ENCODE measurements around the gene HTATIP2. TPM values are rescaled to one million over a fixed set of nuclear protein-coding genes. Genes with fewer than 3 reads are reported as not detected.

Gene HTATIP2
- 10 to 100 TPM; 20.7 to 30.1 TPM for total RNA-seq
- 10 to 100 TPM; 47.8 to 64.2 TPM for polyA plus RNA-seq
- long read RNA-seq, donor 1, transcript HTATIP2-203 (6 exons, 967 nt) = minor isoform, 5 of 135 reads
- long read RNA-seq, donor 1, transcript HTATIP2-202 (6 exons, 886 nt) = minor isoform, 5 of 135 reads
- long read RNA-seq, donor 1, transcript HTATIP2-201 (6 exons, 1,477 nt) = major isoform, 97 of 135 reads
- long read RNA-seq, donor 1, transcript HTATIP2-204 (5 exons, 1,748 nt) = minor isoform, 21 of 135 reads
- long read RNA-seq, donor 1, partial matches to known transcripts = 1 of 135 reads
- long read RNA-seq, donor 1, other reads (novel, unspliced or antisense) = 6 of 135 reads
- long read RNA-seq, donor 2, transcript HTATIP2-201 (6 exons, 1,477 nt) = major isoform, 14 of 26 reads
- long read RNA-seq, donor 2, partial matches to known transcripts = 1 of 26 reads
- long read RNA-seq, donor 2, other reads (novel, unspliced or antisense) = 3 of 26 reads

DNA sequence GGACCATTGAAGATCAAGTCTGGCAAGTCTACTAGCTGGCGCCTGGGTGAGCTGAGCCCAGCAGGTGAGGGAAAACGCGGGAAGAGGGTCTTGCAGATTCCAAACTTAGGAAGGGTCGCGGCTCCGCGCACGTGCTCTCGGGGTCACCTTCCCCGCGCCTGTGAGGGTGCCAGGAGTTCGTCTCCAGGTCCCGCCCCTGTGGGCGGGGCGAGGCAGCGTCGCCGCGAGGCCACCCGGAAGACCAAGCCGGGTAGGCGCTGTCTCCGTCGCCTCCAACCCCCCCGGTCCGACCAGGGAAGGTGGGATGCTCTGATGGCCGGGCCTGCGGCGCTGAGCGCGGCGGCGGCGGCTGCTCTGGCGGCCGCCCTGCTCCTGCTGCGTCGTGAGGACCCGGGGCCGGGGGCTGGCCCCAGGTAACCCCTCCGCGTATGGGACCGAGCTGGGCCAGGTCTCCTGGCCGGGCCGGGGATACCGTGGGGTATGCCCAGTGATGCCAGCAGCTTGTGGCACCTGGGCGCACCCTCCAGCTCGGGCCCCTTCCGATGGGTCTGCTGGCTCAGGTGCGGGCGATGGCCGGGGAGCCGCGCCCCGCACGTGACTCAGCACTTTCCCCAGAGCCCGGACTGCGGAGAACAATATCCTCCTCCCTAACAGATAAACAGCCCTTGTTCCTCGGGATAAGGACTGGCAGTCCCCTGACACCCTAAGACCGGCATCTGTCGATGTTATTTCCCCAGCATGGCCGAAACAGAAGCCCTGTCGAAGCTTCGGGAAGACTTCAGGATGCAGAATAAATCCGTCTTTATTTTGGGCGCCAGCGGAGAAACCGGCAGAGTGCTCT is at the start of gene HTATIP2:
Gene HTATIP2 (plus strand): TSS at position 215 of the 841 bp plus-strand sequence. CDS start 524 bp downstream, at position 739.
- peaks cover 1 to 5% of the 10 kb centered on the region in 2 donors for H3K4me1 ChIP-seq (ENCODE audit: control insufficient read depth in 1 of 2, insufficient read depth in 2 of 2, low read length in 2 of 2)

GRCh38 chr11:20315800-20316199 is 47.7 kb upstream of the HTATIP2 start:
- ATAC-seq (ENCODE audit: low FRiP score) (no peak), DNase-seq (no peak)
- Histone ChIP-seq H3K36me3 (ENCODE audit: control insufficient read depth in 1 of 2, insufficient read depth in 2 of 2, low read length in 1 of 2) (no peaks in the 10 kb centered on the region), H3K4me3 (ENCODE audit: low read length in 2 of 2) (no peak overlapping the region), H3K27ac (ENCODE audit: low read depth in 1 of 2, low read length in 2 of 2) (no peak overlapping the region), H3K4me1 (ENCODE audit: control insufficient read depth in 1 of 2, insufficient read depth in 2 of 2, low read length in 2 of 2) (no peaks in the 10 kb centered on the region), H3K9me3 (ENCODE audit: control insufficient read depth, low read length) (no peaks in the 10 kb centered on the region), H3K27me3 (ENCODE audit: control insufficient read depth in 1 of 2, insufficient read depth in 2 of 2, low read length in 1 of 2) (no peaks in the 10 kb centered on the region)
- WGBS, 2 donors = 27 to 30% methylated on average over 1 of the region's 1 CpG
- intact Hi-C loops (cut with DNase I) = no loop called here

More for the DNA sequence above, at the start of gene HTATIP2:
- Histone ChIP-seq H3K27ac (ENCODE audit: low read depth in 1 of 2, low read length in 2 of 2) (peak within 1 kb of the TSS in 1 of 2 donors; percentile 70), H3K36me3 (ENCODE audit: control insufficient read depth in 1 of 2, insufficient read depth in 2 of 2, low read length in 1 of 2) (no peaks in the 10 kb centered on the region), H3K9me3 (ENCODE audit: control insufficient read depth, low read length) (no peaks in the 10 kb centered on the region), H3K4me3 (ENCODE audit: low read length in 2 of 2) (peak within 1 kb of the TSS; percentile 87 to 90), H3K27me3 (ENCODE audit: control insufficient read depth in 1 of 2, insufficient read depth in 2 of 2, low read length in 1 of 2) (no peaks in the 10 kb centered on the region)
- DNase-seq (peak; percentile 82 to 91), ATAC-seq (ENCODE audit: low FRiP score) (peak; percentile 88)
- 2% methylated on average over 58 to 68 of the region's 68 CpGs for WGBS, 2 donors
- intact Hi-C loops (cut with DNase I) = no loop called here

DNA sequence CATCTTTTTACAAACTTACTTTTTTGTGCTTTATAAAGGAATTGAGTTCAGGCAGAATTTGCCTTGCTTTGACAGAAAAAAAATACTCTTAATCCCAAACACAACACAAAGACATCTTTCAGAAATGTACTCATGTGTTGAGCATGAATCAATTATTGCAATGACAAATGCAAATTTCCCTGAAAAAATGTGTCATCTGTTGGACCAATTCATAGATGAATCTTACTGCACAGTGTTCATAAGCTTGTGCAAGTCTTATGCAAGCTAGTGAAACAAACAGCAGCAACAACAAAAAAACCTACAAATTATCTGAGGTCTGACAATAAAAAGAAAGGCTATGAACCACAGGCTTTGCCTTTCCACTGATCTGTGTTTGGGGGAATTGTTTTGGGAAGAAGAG is 42.3 kb upstream of the HTATIP2 start:
- no peak overlapping the region for H3K27ac ChIP-seq (ENCODE audit: low read depth in 1 of 2, low read length in 2 of 2)
- no peak overlapping the region for H3K4me3 ChIP-seq (ENCODE audit: low read length in 2 of 2)

DNA sequence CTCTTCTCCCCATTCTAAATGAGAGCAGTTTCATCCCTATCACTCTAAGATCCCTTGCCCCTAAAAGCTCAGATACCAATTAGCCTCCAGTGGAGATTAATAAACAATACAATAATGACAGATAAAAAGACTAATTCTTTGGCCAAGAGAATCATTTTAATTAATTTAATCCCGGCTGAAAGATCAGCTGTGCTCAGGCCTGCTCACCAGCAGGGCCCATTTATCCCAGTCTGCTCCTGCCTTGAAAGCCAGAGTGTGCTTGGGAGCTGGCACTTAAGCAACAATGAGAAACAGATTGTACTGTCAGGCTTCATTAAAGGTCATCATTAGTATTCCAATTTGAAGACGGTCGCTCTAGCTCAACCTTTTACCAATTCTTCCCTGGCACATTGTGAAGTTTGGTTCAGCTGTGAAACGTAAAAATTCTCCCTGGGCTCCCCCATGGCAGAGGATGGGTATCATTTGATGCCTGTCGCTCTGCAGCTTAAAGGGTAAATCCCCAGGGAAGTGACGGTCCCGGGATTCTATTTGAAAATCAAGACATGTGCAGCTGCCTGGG is 36.1 kb upstream of the HTATIP2 start:
- H3K27me3 ChIP-seq (ENCODE audit: control insufficient read depth in 1 of 2, insufficient read depth in 2 of 2, low read length in 1 of 2) = no peaks in the 10 kb centered on the region
- ATAC-seq (ENCODE audit: low FRiP score) (no peak), DNase-seq (no peak)
- H3K4me3 ChIP-seq (ENCODE audit: low read length in 2 of 2) = no peak overlapping the region
- no peaks in the 10 kb centered on the region for H3K36me3 ChIP-seq (ENCODE audit: control insufficient read depth in 1 of 2, insufficient read depth in 2 of 2, low read length in 1 of 2)
- intact Hi-C loops (cut with DNase I) = no loop called here
- H3K4me1 ChIP-seq (ENCODE audit: control insufficient read depth in 1 of 2, insufficient read depth in 2 of 2, low read length in 2 of 2) = no peaks in the 10 kb centered on the region
- no peak overlapping the region for H3K27ac ChIP-seq (ENCODE audit: low read depth in 1 of 2, low read length in 2 of 2)
- WGBS, 2 donors = 75 to 79% methylated on average over 7 of the region's 7 CpGs
- no peaks in the 10 kb centered on the region for H3K9me3 ChIP-seq (ENCODE audit: control insufficient read depth, low read length)

More for the DNA sequence above, 42.3 kb upstream of the HTATIP2 start:
- Histone ChIP-seq H3K36me3 (ENCODE audit: control insufficient read depth in 1 of 2, insufficient read depth in 2 of 2, low read length in 1 of 2) (no peaks in the 10 kb centered on the region), H3K4me1 (ENCODE audit: control insufficient read depth in 1 of 2, insufficient read depth in 2 of 2, low read length in 2 of 2) (no peaks in the 10 kb centered on the region), H3K9me3 (ENCODE audit: control insufficient read depth, low read length) (no peaks in the 10 kb centered on the region), H3K27me3 (ENCODE audit: control insufficient read depth in 1 of 2, insufficient read depth in 2 of 2, low read length in 1 of 2) (no peaks in the 10 kb centered on the region)
- intact Hi-C loops (cut with DNase I) = no loop called here
- ATAC-seq (ENCODE audit: low FRiP score) (no peak), DNase-seq (no peak)

GRCh38 chr11:20336056-20336455 is 27.5 kb upstream of the HTATIP2 start:
- peaks cover 2% of the 10 kb centered on the region for H3K9me3 ChIP-seq (ENCODE audit: control insufficient read depth, low read length)
- peaks cover 0 to 3% of the 10 kb centered on the region in 2 donors for H3K27me3 ChIP-seq (ENCODE audit: control insufficient read depth in 1 of 2, insufficient read depth in 2 of 2, low read length in 1 of 2)
- no peak overlapping the region for H3K27ac ChIP-seq (ENCODE audit: low read depth in 1 of 2, low read length in 2 of 2)
- H3K4me3 ChIP-seq (ENCODE audit: low read length in 2 of 2) = no peak overlapping the region
- DNase-seq = no peak
- 59 to 67% methylated on average over 1 of the region's 1 CpG for WGBS, 2 donors
- peaks cover 0 to 2% of the 10 kb centered on the region in 2 donors for H3K36me3 ChIP-seq (ENCODE audit: control insufficient read depth in 1 of 2, insufficient read depth in 2 of 2, low read length in 1 of 2)
- intact Hi-C loops (cut with DNase I) = no loop called here
- H3K4me1 ChIP-seq (ENCODE audit: control insufficient read depth in 1 of 2, insufficient read depth in 2 of 2, low read length in 2 of 2) = no peaks in the 10 kb centered on the region
- ATAC-seq (ENCODE audit: low FRiP score) = no peak

DNA sequence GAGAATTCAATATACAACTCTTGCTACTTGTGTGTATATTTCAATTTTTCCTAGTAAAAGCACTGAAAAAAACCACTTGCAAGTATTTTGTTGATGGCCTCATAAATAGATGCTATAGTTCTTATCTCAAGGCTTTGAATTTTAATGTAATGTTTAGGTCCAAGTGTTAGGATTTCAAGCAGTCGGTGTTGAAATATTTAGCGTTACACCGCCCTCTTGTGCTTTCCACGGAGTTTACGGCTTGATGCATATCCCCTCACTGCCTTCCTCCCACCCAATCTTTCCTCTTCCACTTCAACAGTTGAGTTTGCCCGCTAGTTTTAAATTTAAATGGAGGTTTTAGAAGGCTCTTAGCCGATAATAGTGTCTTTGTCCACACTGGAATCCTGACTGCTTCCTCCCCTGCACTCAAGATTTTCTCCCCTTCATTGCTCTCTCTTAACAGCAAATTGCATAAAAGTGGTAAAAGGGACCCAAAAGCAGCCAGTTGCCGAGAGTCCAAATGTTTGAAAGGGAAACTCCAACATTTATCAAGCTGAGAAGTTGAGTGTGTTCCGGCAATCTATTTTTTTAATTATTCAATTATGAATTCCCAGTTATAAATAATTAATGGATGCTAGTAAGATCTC is 25.9 kb upstream of the HTATIP2 start:
- 30 to 32% methylated on average over 9 of the region's 9 CpGs for WGBS, 2 donors
- peaks cover 2% of the 10 kb centered on the region for H3K9me3 ChIP-seq (ENCODE audit: control insufficient read depth, low read length)
- intact Hi-C loops (cut with DNase I) = no loop called here
- ATAC-seq (ENCODE audit: low FRiP score) (no peak), DNase-seq (no peak)
- H3K27me3 ChIP-seq (ENCODE audit: control insufficient read depth in 1 of 2, insufficient read depth in 2 of 2, low read length in 1 of 2) = peaks cover 0 to 5% of the 10 kb centered on the region in 2 donors
- H3K4me3 ChIP-seq (ENCODE audit: low read length in 2 of 2) = no peak overlapping the region
- H3K36me3 ChIP-seq (ENCODE audit: control insufficient read depth in 1 of 2, insufficient read depth in 2 of 2, low read length in 1 of 2) = peaks cover 0 to 2% of the 10 kb centered on the region in 2 donors
- H3K4me1 ChIP-seq (ENCODE audit: control insufficient read depth in 1 of 2, insufficient read depth in 2 of 2, low read length in 2 of 2) = no peaks in the 10 kb centered on the region
- H3K27ac ChIP-seq (ENCODE audit: low read depth in 1 of 2, low read length in 2 of 2) = no peak overlapping the region

GRCh38 chr11:20342347-20343141 is 21.0 kb upstream of the HTATIP2 start:
- no peaks in the 10 kb centered on the region for H3K4me1 ChIP-seq (ENCODE audit: control insufficient read depth in 1 of 2, insufficient read depth in 2 of 2, low read length in 2 of 2)
- DNase-seq (no peak), ATAC-seq (ENCODE audit: low FRiP score) (no peak)
- H3K4me3 ChIP-seq (ENCODE audit: low read length in 2 of 2) = no peak overlapping the region
- H3K9me3 ChIP-seq (ENCODE audit: control insufficient read depth, low read length) = peaks cover 2% of the 10 kb centered on the region
- H3K27me3 ChIP-seq (ENCODE audit: control insufficient read depth in 1 of 2, insufficient read depth in 2 of 2, low read length in 1 of 2) = peaks cover 0 to 5% of the 10 kb centered on the region in 2 donors
- intact Hi-C loops (cut with DNase I) = no loop called here
- no peak overlapping the region for H3K27ac ChIP-seq (ENCODE audit: low read depth in 1 of 2, low read length in 2 of 2)
- H3K36me3 ChIP-seq (ENCODE audit: control insufficient read depth in 1 of 2, insufficient read depth in 2 of 2, low read length in 1 of 2) = peaks cover 0 to 2% of the 10 kb centered on the region in 2 donors
- WGBS, 2 donors = 29 to 42% methylated on average over 26 of the region's 26 CpGs

Measured in aorta (tissue), 5 donors.